Astrocyte of the spinal cord (primary cell): ENCODE data around the gene DEFB131B.
"Not testable (repeated sequence)": the region's sequence is repeated elsewhere in the genome, so short reads cannot be mapped to it uniquely, and the experiment has no call there.

ENCODE experiments used
- DNase-seq: peaks from one replicate; pipeline ENCODE4 v3.0.0; 2011; ENCODE audit warnings: low read depth, low spot score
- H3K4me3 ChIP-seq: 2 replicates; pipeline ENCODE4 v1.5.1; 2011; ENCODE audit warnings: low read depth, mild to moderate bottlenecking, low read length, moderate library complexity
- CTCF ChIP-seq: IDR thresholded peaks from 2 replicates; pipeline ENCODE4 v1.5.1; 2012; ENCODE audit warnings: low read depth, mild to moderate bottlenecking, low read length, inconsistent platforms
- in situ Hi-C: cut with HindIII; loops from 2 replicates; pipeline ENCODE4 v1.10.0; 2017; ENCODE audit warnings: low sequenced_read_pairs

DEFB131B gene

GRCh38 chr11:71878059-71878458 is at the start of gene DEFB131B:
Gene DEFB131B (plus strand): TSS chr11:71878453. CDS start chr11:71878453, 0 bp downstream.
- in situ Hi-C loops, DNase-seq, H3K4me3 ChIP-seq: not testable (repeated sequence)

- DNase-seq, in situ Hi-C loops, H3K4me3 ChIP-seq: not testable (repeated sequence)
Measured at GRCh38 chr11:71829247-71829646, 49.0 kb upstream of the DEFB131B start.

- H3K4me3 ChIP-seq, in situ Hi-C loops, DNase-seq: not testable (repeated sequence)
Measured at GRCh38 chr11:71829686-71830085, 48.6 kb upstream of the DEFB131B start.

- DNase-seq, in situ Hi-C loops, H3K4me3 ChIP-seq: not testable (repeated sequence)
Measured at GRCh38 chr11:71832811-71833210, 45.4 kb upstream of the DEFB131B start, which contains the start of gene DEFB108B. Gene DEFB108B (plus strand): TSS chr11:71833200. CDS start chr11:71833200, 0 bp downstream.

GRCh38 chr11:71842720-71843119 is 35.5 kb upstream of the DEFB131B start:
- DNase-seq, in situ Hi-C loops, H3K4me3 ChIP-seq: not testable (repeated sequence)

- in situ Hi-C loops, H3K4me3 ChIP-seq, DNase-seq: not testable (repeated sequence)
Measured at GRCh38 chr11:71843355-71843754, 34.9 kb upstream of the DEFB131B start.

- no peak for DNase-seq
- in situ Hi-C loops: no loop called here
- no peak overlapping the region for H3K4me3 ChIP-seq
- TF ChIP-seq CTCF: no peak
Measured at GRCh38 chr11:71843858-71844257, 34.4 kb upstream of the DEFB131B start.

GRCh38 chr11:71853895-71854294 is 24.4 kb upstream of the DEFB131B start:
- DNase-seq, in situ Hi-C loops, H3K4me3 ChIP-seq: not testable (repeated sequence)

- DNase-seq, H3K4me3 ChIP-seq, in situ Hi-C loops: not testable (repeated sequence)
Measured at GRCh38 chr11:71855880-71856279, 22.4 kb upstream of the DEFB131B start.

GRCh38 chr11:71860835-71861234 is 17.4 kb upstream of the DEFB131B start:
- in situ Hi-C loops: not testable (repeated sequence)

GRCh38 chr11:71863978-71864627 is 14.2 kb upstream of the DEFB131B start:
- H3K4me3 ChIP-seq, in situ Hi-C loops: not testable (repeated sequence)
- DNase-seq: peak; percentile 59
- peak; percentile 66 for TF ChIP-seq CTCF

More at GRCh38 chr11:71860835-71861234, 17.4 kb upstream of the DEFB131B start:
- H3K4me3 ChIP-seq, DNase-seq: not testable (repeated sequence)

- in situ Hi-C loops, H3K4me3 ChIP-seq, DNase-seq: not testable (repeated sequence)
Measured at GRCh38 chr11:71867209-71867608, 11.0 kb upstream of the DEFB131B start.

- DNase-seq, in situ Hi-C loops: not testable (repeated sequence)
Measured at GRCh38 chr11:71869931-71870330, 8.3 kb upstream of the DEFB131B start.

GRCh38 chr11:71870661-71871060 is 7.6 kb upstream of the DEFB131B start:
- in situ Hi-C loops, H3K4me3 ChIP-seq, DNase-seq: not testable (repeated sequence)

More at GRCh38 chr11:71869931-71870330, 8.3 kb upstream of the DEFB131B start:
- not testable (repeated sequence) for H3K4me3 ChIP-seq

GRCh38 chr11:71876262-71876661 is 2.0 kb upstream of the DEFB131B start:
- DNase-seq, in situ Hi-C loops, H3K4me3 ChIP-seq: not testable (repeated sequence)

GRCh38 chr11:71885806-71886205 is 7.6 kb downstream of the DEFB131B start:
- DNase-seq, in situ Hi-C loops, H3K4me3 ChIP-seq: not testable (repeated sequence)
